G401.6 (cell line): ENCODE results near the gene OTUB1.

Experiments used
- FAIRE-seq: peaks from 2 replicates; lab custom pipeline; 2012; peaks lifted over from hg19 to GRCh38; lab: Jason Lieb, UNC

Gene OTUB1

GRCh38 chr11:63974259-63975143 is 11.7 kb upstream of the OTUB1 start, which contains the start of gene COX8A:
COX8A (plus strand) TSS chr11:63974620; CDS start chr11:63974681, 61 bp downstream.
- peak; percentile 98 for FAIRE-seq

DNA sequence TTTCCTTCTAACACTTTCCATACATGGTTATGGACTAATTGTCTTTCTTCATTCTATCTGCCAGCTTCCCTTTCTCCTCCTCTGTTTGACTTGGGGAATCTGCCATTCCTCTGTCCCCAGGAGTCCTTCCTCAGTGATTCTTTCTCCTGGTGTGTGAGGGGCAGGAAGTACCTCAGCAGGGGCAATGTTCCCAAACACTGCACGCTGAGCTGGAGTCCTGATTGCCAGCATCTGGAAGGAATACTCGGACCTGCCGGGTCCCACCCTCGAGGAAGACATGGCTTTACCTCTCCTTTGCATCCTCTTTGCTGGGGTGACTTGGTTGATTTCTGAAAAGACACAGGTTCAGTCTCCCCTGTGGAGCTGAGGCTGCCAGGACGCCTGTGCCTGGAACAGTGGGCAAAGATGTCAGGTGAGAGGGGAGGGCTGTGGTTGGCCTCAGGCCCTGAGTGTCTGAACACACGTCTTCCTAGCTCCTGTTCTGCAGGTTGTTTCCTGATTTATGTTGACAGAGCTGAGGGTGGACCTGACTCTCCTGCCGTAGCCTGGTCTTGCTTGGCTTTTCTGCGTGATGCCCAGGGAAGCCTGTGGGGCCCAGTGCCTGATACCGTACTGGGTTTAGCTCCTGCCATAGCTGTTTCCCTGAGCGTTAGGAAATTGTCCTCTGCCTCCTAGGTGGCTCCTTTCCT is 7.5 kb upstream of the OTUB1 start:
- no peak for FAIRE-seq

GRCh38 chr11:63979426-63979825 is 6.8 kb upstream of the OTUB1 start:
- no peak for FAIRE-seq

GRCh38 chr11:63985812-63986155 is 454 bp upstream of the OTUB1 start:
- FAIRE-seq = no peak

GRCh38 chr11:63986932-63987513 is 785 bp downstream of the OTUB1 start:
- no peak for FAIRE-seq

- FAIRE-seq = no peak
Measured at GRCh38 chr11:63991558-63991957, 5.3 kb downstream of the OTUB1 start.

- no peak for FAIRE-seq
Measured at GRCh38 chr11:63993100-63993499, 6.9 kb downstream of the OTUB1 start.

GRCh38 chr11:63993993-63994392 is 7.8 kb downstream of the OTUB1 start:
- FAIRE-seq = no peak

- FAIRE-seq = no peak
Measured at GRCh38 chr11:63996512-63996911, 10.3 kb downstream of the OTUB1 start.

GRCh38 chr11:63997104-63997700 is 11.0 kb downstream of the OTUB1 start:
- no peak for FAIRE-seq

DNA sequence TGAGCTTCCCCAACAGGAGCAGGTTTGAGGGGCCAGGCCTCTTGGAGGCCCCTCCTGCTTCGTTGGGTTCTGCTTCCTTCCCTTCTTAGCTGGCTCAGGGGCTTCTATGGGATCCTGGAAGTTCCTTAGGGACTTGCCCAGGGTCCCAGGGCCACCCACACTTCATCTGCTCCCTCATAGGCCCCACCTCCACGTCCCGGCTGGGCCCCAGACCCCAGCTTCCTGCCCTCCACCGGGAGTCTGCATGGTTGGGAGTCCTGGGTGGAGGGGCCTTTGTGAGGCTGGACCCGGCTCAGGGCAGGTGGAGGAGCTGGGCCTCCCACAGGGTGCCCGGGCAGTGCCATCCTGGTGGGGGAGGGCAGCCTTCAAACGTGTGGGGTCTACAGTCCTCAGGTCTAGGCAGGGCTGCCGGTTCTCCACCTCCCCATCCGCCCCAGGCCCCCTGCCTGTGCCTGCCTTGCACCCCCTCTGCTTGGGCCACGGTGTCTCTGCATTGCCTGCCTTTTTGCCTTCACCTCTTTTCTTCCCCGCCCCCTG is 11.6 kb downstream of the OTUB1 start:
- FAIRE-seq = no peak

DNA sequence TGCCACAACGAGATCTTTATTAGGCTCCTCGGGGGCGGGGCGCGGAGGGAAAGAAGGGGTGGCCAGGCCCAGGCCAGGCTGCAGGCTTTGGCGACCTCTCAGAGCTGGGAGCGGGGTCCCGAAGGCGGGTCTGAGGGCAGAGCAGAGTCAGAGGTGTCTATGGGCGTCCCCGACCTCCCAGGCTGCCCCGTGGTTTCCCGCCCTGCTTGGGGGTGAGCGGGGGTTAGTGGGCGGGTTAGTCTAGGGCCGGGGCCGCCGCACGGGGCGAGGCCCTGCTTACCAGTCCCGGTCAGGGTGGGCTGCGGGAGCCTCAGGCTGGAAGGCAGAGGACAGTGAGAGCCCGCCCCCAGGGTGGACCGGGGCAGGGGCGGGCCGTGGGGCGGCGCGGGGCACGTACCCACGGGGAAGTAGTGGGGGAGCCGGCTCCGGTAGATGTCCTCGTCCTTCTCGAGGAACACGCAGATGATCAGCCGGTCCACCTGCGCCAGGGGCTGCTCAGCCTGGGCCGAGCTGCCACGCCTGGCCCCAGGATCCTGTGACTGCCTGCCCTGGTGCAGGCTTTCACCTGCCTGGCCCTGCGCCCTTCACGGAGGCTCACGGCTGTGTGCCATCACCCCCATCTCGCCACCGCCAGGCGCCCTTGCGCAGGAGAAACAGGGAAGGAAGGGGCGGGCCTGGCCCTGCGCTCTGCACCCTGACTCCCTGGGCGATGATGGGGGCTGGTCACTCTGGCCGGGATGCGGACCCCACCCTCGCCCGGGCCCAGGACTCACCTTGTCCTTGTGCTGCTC is 12.5 kb downstream of the OTUB1 start:
- FAIRE-seq = peak; percentile 39

- peak; percentile 93 for FAIRE-seq
Measured at GRCh38 chr11:63999349-64000025, 13.2 kb downstream of the OTUB1 start.

- no peak for FAIRE-seq
Measured at GRCh38 chr11:64000026-64000739, 13.9 kb downstream of the OTUB1 start.

DNA sequence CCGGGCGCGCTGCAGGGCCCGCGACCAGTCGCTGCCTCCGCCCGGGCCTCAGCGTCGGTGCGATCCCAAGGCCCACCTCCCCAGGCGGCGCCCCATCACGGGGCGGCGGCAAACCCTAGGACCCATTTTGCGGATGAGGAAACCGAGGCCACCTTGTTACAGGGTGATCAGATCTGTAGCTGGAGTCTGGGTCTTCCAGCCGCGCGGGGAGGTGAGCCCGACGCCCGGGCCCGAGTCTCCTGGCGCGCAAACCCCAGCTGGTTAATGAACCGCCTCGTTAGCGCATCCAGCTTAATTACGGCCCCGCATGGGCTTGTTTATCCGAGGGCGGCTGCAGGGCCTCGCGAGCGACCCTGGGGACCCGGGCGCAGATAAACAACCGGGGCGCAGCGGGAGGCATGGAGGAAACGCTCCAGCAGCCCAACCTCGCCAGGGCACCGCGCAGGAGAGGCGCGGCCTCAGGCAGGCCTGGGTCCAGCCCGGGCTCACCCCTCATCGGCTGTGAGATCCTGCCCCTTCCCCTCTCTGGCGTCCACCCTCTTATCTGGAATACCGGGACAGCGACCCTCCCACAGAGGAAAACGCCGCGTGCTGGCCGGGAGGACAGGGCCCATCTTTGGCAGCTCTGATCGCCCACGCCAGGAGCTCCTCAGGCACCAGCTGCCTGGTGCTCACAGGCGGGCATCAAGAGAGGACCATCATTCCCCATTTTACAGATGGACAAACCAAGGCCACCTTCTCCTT is 14.7 kb downstream of the OTUB1 start:
- FAIRE-seq = no peak

DNA sequence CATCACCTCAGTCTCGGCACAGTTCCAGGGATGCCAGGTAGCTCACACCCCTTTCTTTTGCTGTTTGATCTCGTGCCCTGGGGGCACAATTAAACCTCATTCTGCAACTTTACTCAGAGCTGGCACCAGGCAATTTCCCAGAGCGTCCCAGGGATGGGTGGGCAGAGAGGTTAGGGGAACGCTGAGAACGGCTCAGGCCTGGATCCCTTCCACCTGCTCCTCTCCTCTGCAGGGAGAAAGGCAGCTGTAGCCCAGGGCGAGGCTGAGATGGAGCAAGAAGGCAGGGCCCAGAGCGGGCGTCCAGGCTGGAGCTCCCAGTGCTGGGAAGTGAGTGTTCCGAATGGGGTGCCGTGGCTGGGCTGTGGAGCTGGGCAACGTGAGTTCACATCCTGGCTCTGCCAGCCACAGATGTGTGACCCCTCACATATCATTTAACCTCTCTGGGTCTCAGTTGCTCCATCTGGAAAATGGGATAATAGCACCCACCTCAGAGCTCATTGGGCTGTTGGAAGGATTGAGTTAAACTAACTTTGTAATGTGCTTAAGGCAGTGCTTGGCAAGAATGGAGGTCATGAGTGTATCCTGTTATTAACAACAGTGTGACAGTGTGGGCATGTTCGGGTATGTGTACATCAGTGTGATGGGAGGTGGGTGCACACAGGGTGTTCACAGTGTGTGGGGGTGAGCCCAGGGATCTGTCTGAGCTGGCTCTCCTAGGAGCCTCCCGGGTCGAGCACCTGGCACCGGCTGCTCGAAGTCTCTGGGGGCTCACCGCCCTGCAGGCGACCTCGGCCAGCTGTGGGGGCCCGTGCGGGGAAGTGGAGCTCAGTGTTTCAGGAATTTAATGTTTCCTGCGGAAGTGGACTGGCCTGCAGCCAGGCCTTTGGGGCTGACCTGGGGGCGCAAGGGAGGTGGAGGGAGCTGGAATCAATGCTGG is 15.5 kb downstream of the OTUB1 start:
- no peak for FAIRE-seq

DNA sequence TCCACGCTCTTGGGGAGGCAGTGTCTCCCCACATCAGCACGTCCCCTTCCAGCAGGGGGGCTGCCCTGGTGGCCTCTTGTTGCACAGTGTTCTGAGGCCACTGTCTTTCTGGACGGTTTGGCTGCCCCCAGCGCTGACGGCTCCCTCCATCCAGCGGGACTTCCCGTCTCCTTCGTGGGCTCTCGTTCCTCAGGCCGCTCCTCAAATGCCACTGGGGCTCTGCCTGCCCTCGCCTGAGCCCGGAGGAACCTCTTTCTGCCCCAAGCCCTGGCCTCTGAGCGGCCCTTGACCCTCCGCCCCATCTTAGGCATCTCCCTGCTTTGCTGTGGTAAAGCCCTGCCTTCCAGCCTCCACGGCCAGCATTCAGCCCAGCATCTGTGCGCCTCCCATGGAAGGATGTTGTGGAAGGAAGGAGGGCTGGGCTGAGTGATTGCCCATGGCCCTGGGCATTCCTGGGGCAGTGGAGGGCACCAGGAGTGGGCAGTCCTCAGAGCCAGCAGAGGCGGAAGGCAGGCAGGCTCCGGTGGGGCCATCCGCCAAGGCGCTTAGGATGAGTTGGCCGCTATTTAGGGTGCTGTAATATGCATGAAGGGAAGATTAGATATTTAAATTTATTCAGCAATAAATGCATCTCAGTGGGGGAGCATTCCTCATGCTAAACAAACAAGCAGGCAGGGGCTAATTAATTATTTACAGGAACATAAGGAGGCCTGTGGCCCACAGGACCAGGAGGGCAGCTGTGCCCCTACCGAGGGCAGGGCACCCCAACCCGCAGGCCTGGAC is 17.8 kb downstream of the OTUB1 start:
- no peak for FAIRE-seq

DNA sequence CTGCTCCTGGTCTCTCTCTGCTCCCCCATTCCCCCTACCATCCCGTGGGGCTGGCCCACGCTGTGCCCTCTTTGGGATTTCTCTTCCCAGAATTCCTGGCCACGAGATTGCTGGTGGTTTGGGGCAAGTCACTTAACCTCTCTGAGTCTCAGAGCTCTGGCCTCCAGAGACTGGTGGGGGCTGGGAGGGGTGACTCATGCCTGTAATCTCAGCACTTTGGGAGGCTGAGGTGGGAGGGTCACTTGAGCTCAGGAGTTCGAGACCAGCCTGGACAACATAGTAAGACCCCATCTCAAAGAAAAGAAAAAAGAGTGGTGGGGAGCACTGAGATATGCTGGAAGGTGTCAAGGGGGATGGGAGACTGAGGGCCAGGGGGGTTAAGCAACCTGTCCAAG is 18.3 kb downstream of the OTUB1 start:
- FAIRE-seq = no peak
